HG03520 (cell line): ENCODE results near the gene PEX26.
"Not testable (repeated sequence)": the region's sequence is repeated elsewhere in the genome, so short reads cannot be mapped to it uniquely, and the experiment has no call there.

Experiments
- ATAC-seq: cut with Tn5 transposase; IDR thresholded peaks from one replicate; pipeline ENCODE4 v1.9.1; 2021; ENCODE audit warnings: mild to moderate bottlenecking, moderate library complexity; ENCODE audit not compliant: unreplicated experiment

The PEX26 gene

GRCh38 chr22:18056161-18056666, 21.6 kb upstream of the PEX26 start:
- ATAC-seq = no peak

GRCh38 chr22:18056807-18057474, 20.8 kb upstream of the PEX26 start:
- peak; percentile 57 for ATAC-seq

- ATAC-seq = peak; percentile 63
These were observed 20.1 kb upstream of the PEX26 start for GRCh38 chr22:18057568-18058209.

DNA sequence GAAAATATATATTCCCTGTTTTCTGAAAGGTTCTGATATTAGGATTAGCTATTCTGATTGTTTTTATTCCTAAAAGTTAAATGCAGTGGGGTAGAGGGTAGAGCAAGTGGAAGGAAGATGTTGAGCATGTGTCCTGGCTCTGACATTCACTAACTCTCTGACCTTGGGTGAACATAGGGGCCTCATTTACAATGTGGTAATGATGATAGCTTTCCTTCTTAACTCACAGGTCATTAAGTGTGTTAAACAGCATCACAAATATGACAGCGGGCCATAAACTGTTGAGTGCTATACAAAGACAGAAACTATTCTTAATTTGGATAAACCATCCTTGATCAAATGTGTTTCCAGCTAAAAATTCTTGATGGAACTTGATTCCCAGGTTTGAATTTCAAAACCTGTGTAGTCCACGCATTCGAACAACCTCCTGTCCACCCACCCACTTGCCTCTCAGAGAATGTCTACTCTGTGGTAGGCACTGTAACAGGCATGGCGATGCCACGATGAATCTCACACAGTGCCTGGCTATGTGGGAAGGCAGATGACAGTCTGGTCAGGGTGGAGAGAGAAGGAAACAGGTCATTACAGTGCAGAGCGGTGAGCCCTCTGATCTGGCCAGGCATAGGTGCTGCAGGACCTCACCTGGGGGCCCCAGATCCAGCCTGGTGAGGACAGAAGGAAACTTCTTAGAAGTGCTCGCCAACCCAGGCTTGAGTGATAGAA, 19.3 kb upstream of the PEX26 start:
- ATAC-seq = no peak

GRCh38 chr22:18059094-18059417, 18.7 kb upstream of the PEX26 start:
- no peak for ATAC-seq

- no peak for ATAC-seq
These were observed 18.3 kb upstream of the PEX26 start for GRCh38 chr22:18059473-18059872.

GRCh38 chr22:18059991-18060390, 17.8 kb upstream of the PEX26 start:
- ATAC-seq = no peak

DNA sequence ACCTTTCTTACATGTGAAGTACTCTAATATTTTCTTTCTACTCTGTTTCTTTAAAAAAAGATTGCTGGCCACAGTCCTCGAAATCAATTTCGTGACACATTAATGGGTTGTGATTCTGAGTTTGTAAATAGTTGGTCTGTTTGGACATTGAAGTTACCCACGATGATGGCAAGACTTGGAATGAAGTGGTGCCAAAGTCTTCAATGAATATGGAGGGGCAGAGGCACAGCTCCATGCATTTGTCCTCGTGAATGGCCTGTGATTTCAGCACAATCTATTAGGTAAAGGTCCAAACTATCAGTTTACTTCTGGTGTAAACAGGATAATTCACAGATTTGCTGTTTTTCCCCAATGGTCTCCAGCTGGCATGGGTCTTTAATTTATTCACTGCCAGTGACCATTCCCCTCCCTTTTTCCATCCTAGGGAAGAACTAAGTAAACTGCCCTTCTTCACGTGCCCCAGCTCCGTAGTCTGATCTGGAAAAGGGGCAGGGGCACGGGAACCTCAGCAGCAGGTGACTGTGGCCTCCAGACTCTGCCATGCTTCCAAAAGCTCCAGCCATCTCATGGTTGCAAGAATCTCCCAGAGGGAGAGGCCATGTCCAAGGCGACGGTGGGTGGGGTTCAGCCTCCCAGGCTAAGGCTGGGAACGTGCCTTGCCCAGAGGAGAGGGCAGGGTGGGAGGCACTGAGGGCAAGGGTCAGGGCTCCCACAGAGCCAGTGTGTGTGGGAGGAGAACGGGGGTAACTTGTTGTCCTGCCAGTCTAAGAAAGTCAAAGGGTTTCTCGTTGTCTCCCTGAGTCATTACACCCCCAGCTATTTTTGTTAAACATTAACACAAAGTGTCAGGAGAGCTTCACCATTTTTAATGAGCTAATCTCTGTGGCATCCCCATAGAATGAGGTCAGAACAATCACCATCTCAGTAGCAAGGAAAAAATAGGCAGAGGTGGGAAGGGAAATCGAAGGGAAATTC, 16.9 kb upstream of the PEX26 start:
- no peak for ATAC-seq

DNA sequence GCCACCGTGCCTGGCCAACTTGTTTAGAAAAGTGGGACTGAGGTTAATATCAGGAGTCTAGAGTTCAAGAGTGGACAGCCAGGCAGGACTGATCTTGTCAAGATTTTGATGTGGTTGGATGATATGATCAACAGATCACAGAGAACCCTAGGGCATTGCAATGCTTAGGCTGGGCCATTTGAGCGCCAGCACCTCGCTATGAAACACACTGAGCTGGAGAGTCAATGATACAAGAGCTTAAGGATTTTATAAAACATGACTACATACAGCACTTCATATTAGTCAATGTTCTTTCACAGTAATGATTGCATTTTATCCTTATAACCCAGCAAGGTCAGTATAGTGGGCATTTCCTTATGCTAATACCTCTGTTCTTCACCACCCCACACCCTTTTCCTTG, 15.4 kb upstream of the PEX26 start:
- no peak for ATAC-seq

- ATAC-seq = no peak
These were observed 14.5 kb upstream of the PEX26 start for GRCh38 chr22:18063306-18063705.

GRCh38 chr22:18063715-18064114, 14.1 kb upstream of the PEX26 start:
- not testable (repeated sequence) for ATAC-seq

DNA sequence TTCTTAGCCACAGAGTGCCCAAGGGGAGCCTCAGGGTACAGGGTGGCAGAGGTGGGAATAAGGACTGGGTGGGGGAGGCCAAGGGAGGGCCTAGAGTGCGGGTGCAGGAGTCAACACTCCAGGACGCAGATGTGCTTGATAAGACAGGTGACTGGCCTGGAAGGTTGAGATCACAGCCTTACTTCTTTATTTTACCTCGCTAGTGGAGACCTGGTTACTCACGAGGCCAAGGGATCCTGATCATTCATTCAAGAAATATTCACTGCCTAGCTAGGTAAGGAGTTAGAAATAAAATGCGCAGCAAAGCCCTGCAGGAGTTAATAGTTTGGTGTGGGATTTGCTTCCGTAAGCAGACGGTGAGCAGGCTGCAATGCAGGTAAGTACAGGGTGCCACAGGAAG, 13.2 kb upstream of the PEX26 start:
- ATAC-seq = no peak

DNA sequence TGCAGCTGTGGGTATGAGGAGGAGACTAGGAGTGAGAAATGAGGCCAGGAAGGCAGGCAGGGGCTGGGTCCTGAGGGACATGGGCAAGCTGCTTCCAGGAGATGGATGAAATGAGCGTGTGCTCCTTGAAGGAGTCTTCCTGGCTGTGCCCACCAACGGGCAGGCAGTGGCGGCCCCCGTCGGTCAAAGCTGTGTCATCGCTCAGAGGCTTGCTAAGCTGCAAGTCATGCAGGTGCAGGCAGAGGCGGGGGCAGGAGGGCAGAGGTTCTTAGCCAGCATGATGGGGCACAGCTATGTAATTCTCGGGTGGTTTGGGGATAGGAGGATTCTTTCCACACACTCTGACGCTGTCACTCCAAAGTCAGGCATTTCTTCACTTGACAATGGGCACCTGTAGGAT, 12.5 kb upstream of the PEX26 start:
- no peak for ATAC-seq

GRCh38 chr22:18066181-18066859, 11.5 kb upstream of the PEX26 start:
- no peak for ATAC-seq

DNA sequence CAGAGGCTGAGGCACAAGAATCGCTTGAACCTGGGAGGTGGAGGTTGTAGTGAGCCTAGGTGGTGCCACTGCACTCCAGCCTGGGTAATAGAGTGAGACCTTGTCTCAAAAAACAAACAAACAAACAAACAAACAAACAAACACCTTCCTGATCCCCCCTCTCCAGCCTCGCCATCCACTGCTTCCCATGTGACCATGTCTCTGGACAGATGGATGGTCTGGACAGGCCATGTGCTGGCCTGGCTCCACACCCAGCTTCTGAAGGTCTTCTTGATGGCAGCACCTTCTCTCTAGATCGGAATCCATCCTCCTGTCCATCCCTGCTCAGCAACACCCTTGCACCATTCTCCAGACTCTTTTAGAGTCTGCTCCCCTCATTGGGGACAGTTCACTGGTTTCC, 10.7 kb upstream of the PEX26 start:
- ATAC-seq = no peak

- no peak for ATAC-seq
These were observed 10.0 kb upstream of the PEX26 start for GRCh38 chr22:18067548-18068341.

- no peak for ATAC-seq
These were observed 9.3 kb upstream of the PEX26 start for GRCh38 chr22:18068381-18068988.

DNA sequence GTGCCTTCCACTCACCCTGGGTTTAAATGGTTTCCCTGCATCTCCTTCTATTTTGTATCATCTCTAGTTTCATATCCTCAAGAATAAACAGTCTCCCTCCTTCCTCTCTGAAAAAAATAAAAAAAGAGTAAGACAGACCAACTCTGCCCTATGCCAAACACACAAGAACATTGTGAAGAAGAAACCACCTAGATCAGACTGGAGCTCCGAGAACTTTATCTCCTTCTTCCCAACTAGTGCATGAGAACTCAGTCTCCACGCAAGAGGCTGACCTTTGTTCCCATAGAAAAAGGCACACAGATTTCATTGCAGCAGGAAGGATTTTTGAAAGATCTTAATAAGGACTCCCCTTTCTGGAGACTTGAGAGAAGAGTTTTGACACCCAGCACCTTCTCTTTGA, 8.7 kb upstream of the PEX26 start:
- no peak for ATAC-seq

GRCh38 chr22:18070041-18070440, 7.7 kb upstream of the PEX26 start:
- ATAC-seq = no peak
